ENCODE measurements around the gene ARL8B. TPM values are rescaled to one million over a fixed set of nuclear protein-coding genes. Genes with fewer than 3 reads are reported as not detected.

Gene ARL8B
- total RNA-seq, 2 donors from 2014 or later, result 32.8 to 52.6 TPM

DNA sequence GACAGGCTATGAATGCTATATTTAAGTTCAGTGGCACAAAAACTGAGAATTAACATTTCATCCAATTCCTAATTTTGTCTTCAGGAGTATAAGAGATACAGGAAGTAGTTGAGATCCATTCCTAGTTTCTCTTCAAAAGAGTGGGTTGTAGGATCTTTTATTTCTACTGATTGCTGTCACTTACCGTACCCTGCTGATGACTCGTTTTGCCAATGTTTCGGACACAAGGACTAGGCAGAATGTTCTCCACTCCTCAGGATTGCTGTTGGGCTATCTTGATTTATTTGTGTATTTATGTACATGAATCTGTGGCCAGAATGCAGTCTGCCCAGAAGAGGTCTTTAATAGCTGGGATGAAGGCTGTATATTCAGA is 11.9 kb downstream of the ARL8B start:
- Histone ChIP-seq H3K4me1 (ENCODE audit: control insufficient read depth in 1 of 2, low read depth in 2 of 2) (peaks cover 40 to 59% of the 10 kb centered on the region in 2 donors), H3K27ac (no peak overlapping the region), H3K36me3 (no peaks in the 10 kb centered on the region), H3K4me3 (no peak overlapping the region), H3K27me3 (replicated peaks; ENCODE audit: insufficient read depth) (no peaks in the 10 kb centered on the region), H3K9me3 (no peaks in the 10 kb centered on the region)
- TF ChIP-seq, protein P1, sequence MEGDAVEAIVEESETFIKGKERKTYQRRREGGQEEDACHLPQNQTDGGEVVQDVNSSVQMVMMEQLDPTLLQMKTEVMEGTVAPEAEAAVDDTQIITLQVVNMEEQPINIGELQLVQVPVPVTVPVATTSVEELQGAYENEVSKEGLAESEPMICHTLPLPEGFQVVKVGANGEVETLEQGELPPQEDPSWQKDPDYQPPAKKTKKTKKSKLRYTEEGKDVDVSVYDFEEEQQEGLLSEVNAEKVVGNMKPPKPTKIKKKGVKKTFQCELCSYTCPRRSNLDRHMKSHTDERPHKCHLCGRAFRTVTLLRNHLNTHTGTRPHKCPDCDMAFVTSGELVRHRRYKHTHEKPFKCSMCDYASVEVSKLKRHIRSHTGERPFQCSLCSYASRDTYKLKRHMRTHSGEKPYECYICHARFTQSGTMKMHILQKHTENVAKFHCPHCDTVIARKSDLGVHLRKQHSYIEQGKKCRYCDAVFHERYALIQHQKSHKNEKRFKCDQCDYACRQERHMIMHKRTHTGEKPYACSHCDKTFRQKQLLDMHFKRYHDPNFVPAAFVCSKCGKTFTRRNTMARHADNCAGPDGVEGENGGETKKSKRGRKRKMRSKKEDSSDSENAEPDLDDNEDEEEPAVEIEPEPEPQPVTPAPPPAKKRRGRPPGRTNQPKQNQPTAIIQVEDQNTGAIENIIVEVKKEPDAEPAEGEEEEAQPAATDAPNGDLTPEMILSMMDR (IDR thresholded peaks at IDR 0.05), result no peak
- no peak for ATAC-seq (ENCODE audit: insufficient number of reproducible peaks, low FRiP score, low read depth)
- no peak for DNase-seq (ENCODE audit: low spot score)

DNA sequence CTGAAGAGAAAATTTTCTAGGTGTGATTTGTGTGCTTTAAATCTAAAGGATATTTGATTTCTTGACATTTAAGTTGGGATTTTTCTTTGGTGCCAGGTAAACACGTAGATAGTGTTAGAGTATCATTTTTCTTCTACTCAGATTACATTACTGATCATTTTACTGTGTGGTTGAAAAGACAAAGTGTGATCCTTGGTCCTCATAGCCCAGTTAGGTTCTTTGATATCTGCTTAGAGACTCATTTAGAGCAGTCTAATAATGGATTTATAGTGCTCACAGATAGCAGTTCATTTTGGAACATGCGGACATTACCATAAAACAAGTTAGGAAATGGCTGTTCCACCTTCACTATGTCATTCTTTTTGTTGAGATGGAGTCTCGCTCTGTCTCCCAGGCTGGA is 12.4 kb downstream of the ARL8B start:
- Histone ChIP-seq H3K27me3 (replicated peaks; ENCODE audit: insufficient read depth) (no peaks in the 10 kb centered on the region), H3K9me3 (no peaks in the 10 kb centered on the region), H3K4me3 (no peak overlapping the region), H3K4me1 (ENCODE audit: control insufficient read depth in 1 of 2, low read depth in 2 of 2) (peaks cover 42 to 59% of the 10 kb centered on the region in 2 donors), H3K27ac (no peak overlapping the region), H3K36me3 (no peaks in the 10 kb centered on the region)
- DNase-seq (ENCODE audit: low spot score) (no peak), ATAC-seq (ENCODE audit: insufficient number of reproducible peaks, low FRiP score, low read depth) (no peak)
- TF ChIP-seq, protein P1 (IDR thresholded peaks at IDR 0.05), result no peak

DNA sequence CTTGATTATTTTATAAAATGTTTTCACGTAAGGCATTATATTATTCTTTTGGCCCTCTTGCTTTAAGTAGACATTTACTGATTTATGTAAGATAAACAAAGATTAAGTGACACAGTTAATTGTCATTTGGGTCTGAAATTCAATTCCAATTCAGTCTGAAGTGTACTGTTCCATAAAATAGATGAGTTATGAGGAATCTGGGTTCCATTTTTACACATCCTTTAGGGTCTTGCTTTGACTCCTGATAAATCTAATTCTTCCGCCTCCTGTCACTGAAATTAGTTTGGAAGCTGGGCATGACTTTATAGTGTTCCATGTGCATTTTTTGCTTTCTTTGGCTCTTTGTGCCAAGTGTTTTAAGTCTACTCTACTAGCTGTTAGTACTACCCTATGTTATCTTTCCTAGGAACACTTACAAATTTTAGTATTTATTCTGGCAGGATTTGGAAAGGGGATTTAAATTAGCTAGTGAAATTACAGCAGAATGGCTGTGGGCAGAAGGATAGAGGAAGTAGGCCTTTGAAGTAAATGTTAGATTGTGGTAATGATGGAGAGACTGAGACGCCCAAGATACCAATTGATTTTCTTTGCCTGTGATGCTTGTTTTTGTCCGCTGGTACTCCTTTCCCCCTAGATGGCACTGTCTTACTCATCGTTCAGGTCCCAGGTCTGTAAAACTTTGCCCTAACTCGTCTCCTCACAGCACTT is 14.3 kb downstream of the ARL8B start:
- ATAC-seq (ENCODE audit: insufficient number of reproducible peaks, low FRiP score, low read depth), result no peak
- no peaks in the 10 kb centered on the region for H3K9me3 ChIP-seq
- H3K27ac ChIP-seq, result peak overlapping the region; percentile 3 to 49
- no peaks in the 10 kb centered on the region for H3K27me3 ChIP-seq (replicated peaks; ENCODE audit: insufficient read depth)
- TF ChIP-seq, protein P1 (IDR thresholded peaks at IDR 0.05), result no peak
- no peak overlapping the region for H3K4me3 ChIP-seq
- H3K4me1 ChIP-seq (ENCODE audit: control insufficient read depth in 1 of 2, low read depth in 2 of 2), result peaks cover 49 to 68% of the 10 kb centered on the region in 2 donors
- H3K36me3 ChIP-seq, result no peaks in the 10 kb centered on the region
- DNase-seq (ENCODE audit: low spot score), result no peak

DNA sequence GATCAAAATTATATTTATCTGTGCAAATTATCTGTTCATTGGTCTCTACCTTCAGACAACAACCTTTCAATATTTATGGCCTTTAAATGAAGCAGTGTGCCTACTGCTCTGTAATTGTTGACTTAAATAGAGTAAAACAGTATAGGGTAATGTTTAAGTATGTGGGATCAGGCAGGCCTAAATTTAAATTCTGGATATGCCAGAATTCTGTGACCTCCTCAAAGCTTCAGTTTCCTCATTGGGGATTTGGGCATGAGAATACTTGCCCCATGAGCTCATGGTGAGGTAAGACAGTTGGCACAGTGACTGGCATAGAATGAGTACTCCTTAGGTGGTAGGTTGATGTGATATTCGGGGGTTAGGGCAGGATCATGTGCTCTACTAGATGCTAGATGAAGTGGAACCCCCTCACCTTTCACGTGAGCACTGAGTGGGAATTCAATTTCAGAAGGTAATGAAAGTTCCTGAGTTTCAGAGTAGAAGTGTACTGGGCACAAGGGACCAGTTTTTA is 14.9 kb downstream of the ARL8B start:
- no peak for DNase-seq (ENCODE audit: low spot score)
- H3K4me1 ChIP-seq (ENCODE audit: control insufficient read depth in 1 of 2, low read depth in 2 of 2), result peaks cover 49 to 68% of the 10 kb centered on the region in 2 donors
- TF ChIP-seq, protein P1 (IDR thresholded peaks at IDR 0.05), result no peak
- H3K4me3 ChIP-seq, result no peak overlapping the region
- H3K36me3 ChIP-seq, result no peaks in the 10 kb centered on the region
- no peaks in the 10 kb centered on the region for H3K27me3 ChIP-seq (replicated peaks; ENCODE audit: insufficient read depth)
- no peaks in the 10 kb centered on the region for H3K9me3 ChIP-seq
- ATAC-seq (ENCODE audit: insufficient number of reproducible peaks, low FRiP score, low read depth), result no peak
- H3K27ac ChIP-seq, result peak overlapping the region; percentile 3 to 49

DNA sequence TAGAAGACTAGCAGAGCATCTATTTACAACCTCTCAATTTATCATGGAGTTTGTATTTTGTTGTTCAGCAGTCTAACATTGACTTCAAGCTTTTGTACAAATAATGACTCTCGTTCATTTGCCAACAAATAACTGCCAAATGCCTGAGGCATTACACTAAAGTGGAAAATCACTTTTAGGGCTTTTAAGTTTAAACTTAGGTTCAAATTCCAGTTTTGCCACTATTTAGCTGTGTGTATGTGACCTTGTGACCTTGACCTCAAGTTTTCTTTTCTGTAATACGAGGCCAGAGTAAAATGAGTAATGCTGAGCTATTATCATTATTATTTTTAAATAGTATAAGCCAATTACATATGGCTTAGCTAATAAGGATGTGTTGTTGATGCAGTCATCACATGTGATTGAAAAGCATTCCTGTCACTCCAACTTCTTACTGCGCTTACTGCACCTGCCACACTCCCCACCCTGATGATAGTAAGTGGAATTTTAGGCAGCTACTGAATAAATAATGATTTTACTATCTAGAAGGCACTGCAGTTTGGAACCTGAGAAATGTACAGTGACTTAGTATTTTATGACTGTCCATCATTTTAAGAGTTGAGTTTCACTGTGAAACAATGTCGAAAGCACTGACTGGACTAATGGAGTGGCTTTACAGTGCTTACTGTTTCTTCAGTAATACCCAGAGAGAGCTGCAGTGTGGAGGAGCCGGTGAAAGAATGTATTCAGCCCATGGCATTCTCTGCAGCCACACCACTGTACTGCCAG is 16.3 kb downstream of the ARL8B start:
- Histone ChIP-seq H3K27ac (peak overlapping the region; percentile 11 to 49), H3K9me3 (no peaks in the 10 kb centered on the region), H3K4me1 (ENCODE audit: control insufficient read depth in 1 of 2, low read depth in 2 of 2) (peaks cover 41 to 59% of the 10 kb centered on the region in 2 donors), H3K36me3 (no peaks in the 10 kb centered on the region), H3K27me3 (replicated peaks; ENCODE audit: insufficient read depth) (no peaks in the 10 kb centered on the region), H3K4me3 (no peak overlapping the region)
- TF ChIP-seq, protein P1 (IDR thresholded peaks at IDR 0.05), result no peak
- DNase-seq (ENCODE audit: low spot score) (no peak), ATAC-seq (ENCODE audit: insufficient number of reproducible peaks, low FRiP score, low read depth) (no peak)

All from thoracic aorta (tissue), 2 donors.